MM.1S (cell line): Measurements from ENCODE around the gene C1QTNF6.

Experiments
- DNase-seq: peaks from one replicate; pipeline ENCODE4 v3.0.0-alpha.2; 2015
- H2AFZ ChIP-seq: fragments of 300-600 bp; sonication (generic); 2 replicates; pipeline ENCODE4 v1.6.0; 2016; ENCODE audit warnings: antibody characterized with exemption, low read length
- H3F3A ChIP-seq: fragments of 300-600 bp; sonication (generic); 2 replicates; pipeline ENCODE4 v1.6.1; 2016; ENCODE audit warnings: mild to moderate bottlenecking, antibody characterized with exemption, low read length, moderate library complexity, mixed read lengths; ENCODE audit not compliant: insufficient read depth
- H3K27ac ChIP-seq: fragments of 300-600 bp; sonication (generic); 2 replicates; pipeline ENCODE4 v1.5.1; 2016; ENCODE audit warnings: mild to moderate bottlenecking, low read length
- H3K27me3 ChIP-seq: fragments of 300-600 bp; sonication (generic); replicated peaks from 2 replicates; pipeline ENCODE4 v1.6.0; 2016; ENCODE audit warnings: low read length; ENCODE audit not compliant: insufficient read depth
- H3K36me3 ChIP-seq: fragments of 300-600 bp; sonication (generic); replicated peaks from 2 replicates; pipeline ENCODE4 v1.6.1; 2016; ENCODE audit warnings: mild to moderate bottlenecking, low read length, mixed read lengths; ENCODE audit not compliant: insufficient read depth
- H3K4me1 ChIP-seq: fragments of 300-600 bp; sonication (generic); 2 replicates; pipeline ENCODE4 v1.6.1; 2016; ENCODE audit warnings: low read length, mixed read lengths
- H3K4me2 ChIP-seq: fragments of 300-600 bp; sonication (generic); 2 replicates; pipeline ENCODE4 v1.6.0; 2016; ENCODE audit warnings: low read depth, low read length
- H3K4me3 ChIP-seq: fragments of 300-600 bp; sonication (generic); 2 replicates; pipeline ENCODE4 v1.5.1; 2016; ENCODE audit warnings: low read length, mixed read lengths
- H3K79me2 ChIP-seq: fragments of 300-600 bp; sonication (generic); 2 replicates; pipeline ENCODE4 v1.6.1; 2016; ENCODE audit warnings: mixed run types, low read length, mixed read lengths
- H3K9ac ChIP-seq: fragments of 300-600 bp; sonication (generic); 2 replicates; pipeline ENCODE4 v1.6.1; 2016; ENCODE audit warnings: low read length, mixed read lengths
- H3K9me2 ChIP-seq: fragments of 300-600 bp; sonication (generic); replicated peaks from 2 replicates; pipeline ENCODE4 v1.6.1; 2016; ENCODE audit warnings: mild to moderate bottlenecking, low read length, mixed read lengths; ENCODE audit not compliant: insufficient read depth
- H3K9me3 ChIP-seq: fragments of 300-600 bp; sonication (generic); replicated peaks from 2 replicates; pipeline ENCODE4 v1.6.1; 2016; ENCODE audit warnings: mild to moderate bottlenecking, low read length, mixed read lengths; ENCODE audit not compliant: insufficient read depth
- H4K20me1 ChIP-seq: fragments of 300-600 bp; sonication (generic); 2 replicates; pipeline ENCODE4 v1.6.1; 2016; ENCODE audit warnings: mild to moderate bottlenecking, low read length, moderate library complexity, mixed read lengths; ENCODE audit not compliant: insufficient read depth
- EZH2 ChIP-seq: fragments of 300-600 bp; sonication (generic); optimal IDR thresholded peaks from 2 replicates; pipeline ENCODE3; 2017; ENCODE audit warnings: low read depth, mild to moderate bottlenecking, antibody characterized with exemption, low read length, mixed read lengths
- EZH2phosphoT487 ChIP-seq: fragments of 300-600 bp; sonication (generic); IDR thresholded peaks from 2 replicates; pipeline ENCODE4 v1.6.1; 2018; ENCODE audit warnings: antibody characterized with exemption, low read length
- TF ChIP-seq, protein P1 (sequence below): fragments of 300-600 bp; sonication (generic); IDR thresholded peaks from 2 replicates; pipeline ENCODE4 v1.5.1; 2016; ENCODE audit warnings: antibody characterized with exemption, low read length, mixed read lengths

C1QTNF6 gene

DNA sequence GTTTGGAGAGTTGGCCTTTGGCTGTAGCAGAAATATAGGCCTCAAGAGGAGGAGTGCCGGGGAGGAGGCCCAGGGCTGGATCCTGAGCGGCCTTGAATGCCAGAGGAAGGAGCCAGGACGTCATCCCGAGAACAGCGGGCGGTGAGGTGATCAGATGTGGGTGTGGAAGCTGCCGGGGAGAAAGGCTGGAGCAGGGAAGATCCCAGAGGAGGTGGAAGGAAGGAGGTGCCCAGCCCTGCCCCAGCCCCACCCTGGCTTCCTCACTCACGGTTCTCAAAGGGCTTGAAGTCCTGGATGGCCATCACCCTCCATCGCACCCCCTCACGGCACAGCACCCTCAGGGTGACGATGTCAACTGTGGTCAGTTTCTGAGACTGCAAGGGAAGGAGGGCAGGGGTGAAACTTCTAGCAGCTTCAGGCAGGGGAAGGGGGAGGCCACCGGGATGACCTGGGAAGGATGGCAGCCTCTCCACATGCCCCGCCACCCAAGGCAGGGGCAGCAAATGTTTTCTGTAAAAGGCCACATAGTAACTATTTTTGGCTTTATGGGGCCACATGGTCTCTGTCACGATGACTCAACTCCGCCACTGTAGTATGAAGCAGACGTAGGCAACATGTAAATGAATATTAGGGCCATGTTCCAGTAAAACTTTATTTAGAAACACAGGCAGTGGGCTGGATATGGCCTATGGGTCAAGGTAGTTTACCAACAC is 49.0 kb downstream of the C1QTNF6 start:
- H3K4me3 ChIP-seq, result no peak overlapping the region
- H3K36me3 ChIP-seq, result no peaks in the 10 kb centered on the region
- no peaks in the 10 kb centered on the region for H4K20me1 ChIP-seq
- H3K9me2 ChIP-seq, result no peaks in the 10 kb centered on the region
- peaks cover 76% of the 10 kb centered on the region for H3K27me3 ChIP-seq
- no peak for DNase-seq
- H3K9me3 ChIP-seq, result no peaks in the 10 kb centered on the region
- H2AFZ ChIP-seq, result no peak overlapping the region
- H3K4me2 ChIP-seq, result no peak overlapping the region
- no peak overlapping the region for H3K9ac ChIP-seq
- H3K79me2 ChIP-seq, result no peaks in the 10 kb centered on the region
- H3F3A ChIP-seq, result no peaks in the 10 kb centered on the region; the same call in 1 of the 2 replicates
- no peak overlapping the region for H3K27ac ChIP-seq
- H3K4me1 ChIP-seq, result peaks cover 4% of the 10 kb centered on the region; the same call in 1 of the 2 replicates
- TF ChIP-seq EZH2, result no peak
- TF ChIP-seq, protein P1, sequence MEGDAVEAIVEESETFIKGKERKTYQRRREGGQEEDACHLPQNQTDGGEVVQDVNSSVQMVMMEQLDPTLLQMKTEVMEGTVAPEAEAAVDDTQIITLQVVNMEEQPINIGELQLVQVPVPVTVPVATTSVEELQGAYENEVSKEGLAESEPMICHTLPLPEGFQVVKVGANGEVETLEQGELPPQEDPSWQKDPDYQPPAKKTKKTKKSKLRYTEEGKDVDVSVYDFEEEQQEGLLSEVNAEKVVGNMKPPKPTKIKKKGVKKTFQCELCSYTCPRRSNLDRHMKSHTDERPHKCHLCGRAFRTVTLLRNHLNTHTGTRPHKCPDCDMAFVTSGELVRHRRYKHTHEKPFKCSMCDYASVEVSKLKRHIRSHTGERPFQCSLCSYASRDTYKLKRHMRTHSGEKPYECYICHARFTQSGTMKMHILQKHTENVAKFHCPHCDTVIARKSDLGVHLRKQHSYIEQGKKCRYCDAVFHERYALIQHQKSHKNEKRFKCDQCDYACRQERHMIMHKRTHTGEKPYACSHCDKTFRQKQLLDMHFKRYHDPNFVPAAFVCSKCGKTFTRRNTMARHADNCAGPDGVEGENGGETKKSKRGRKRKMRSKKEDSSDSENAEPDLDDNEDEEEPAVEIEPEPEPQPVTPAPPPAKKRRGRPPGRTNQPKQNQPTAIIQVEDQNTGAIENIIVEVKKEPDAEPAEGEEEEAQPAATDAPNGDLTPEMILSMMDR, result no peak
- TF ChIP-seq EZH2phosphoT487, result no peak

DNA sequence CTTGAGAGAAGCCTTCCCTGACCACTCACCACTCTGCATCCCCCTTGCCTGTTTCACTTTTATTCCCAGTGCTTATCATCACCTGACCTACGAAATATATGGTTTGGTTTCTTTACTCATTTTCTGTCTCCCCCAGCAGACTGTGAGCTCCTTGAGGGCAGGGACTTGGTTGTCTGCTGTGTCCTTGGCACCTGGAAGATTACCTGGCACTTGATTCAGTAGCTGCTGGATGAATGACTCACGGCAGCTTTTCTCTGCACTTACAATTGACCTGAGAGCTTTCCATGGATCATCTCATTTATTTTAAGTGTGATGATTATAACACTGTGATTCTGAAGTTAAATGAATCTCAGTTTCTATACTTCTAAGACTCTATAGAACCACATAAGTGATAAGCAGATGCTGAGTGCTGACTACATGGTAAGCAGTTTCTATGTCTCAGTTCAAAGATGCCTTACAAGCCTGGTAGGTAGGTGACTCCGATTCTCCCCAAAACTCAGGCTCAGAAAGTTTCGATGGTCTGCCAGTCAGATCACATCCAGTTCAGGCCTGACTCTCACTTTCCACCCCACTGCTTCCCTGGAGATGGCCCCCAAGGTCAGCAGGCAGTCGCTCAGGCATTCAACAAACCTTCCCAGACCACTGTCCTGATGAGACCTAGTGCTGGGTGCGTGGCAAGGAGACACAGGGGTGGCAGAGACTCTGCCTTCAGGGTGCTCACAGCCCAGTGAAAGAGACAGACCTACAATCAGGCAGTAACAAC is 50.0 kb downstream of the C1QTNF6 start:
- peak; percentile 32 for DNase-seq
- Histone ChIP-seq H3K9ac (no peak overlapping the region), H3K4me1 (peaks cover 4% of the 10 kb centered on the region; the same call in 1 of the 2 replicates), H3K27me3 (peaks cover 74% of the 10 kb centered on the region), H3K9me3 (no peaks in the 10 kb centered on the region), H3K79me2 (no peaks in the 10 kb centered on the region), H3K4me2 (no peak overlapping the region), H3K27ac (no peak overlapping the region), H3F3A (no peaks in the 10 kb centered on the region; the same call in 1 of the 2 replicates), H3K9me2 (no peaks in the 10 kb centered on the region), H4K20me1 (no peaks in the 10 kb centered on the region), H3K36me3 (no peaks in the 10 kb centered on the region), H2AFZ (no peak overlapping the region), H3K4me3 (no peak overlapping the region)
- TF ChIP-seq EZH2phosphoT487 (no peak), EZH2 (no peak)
- TF ChIP-seq, protein P1, result no peak

DNA sequence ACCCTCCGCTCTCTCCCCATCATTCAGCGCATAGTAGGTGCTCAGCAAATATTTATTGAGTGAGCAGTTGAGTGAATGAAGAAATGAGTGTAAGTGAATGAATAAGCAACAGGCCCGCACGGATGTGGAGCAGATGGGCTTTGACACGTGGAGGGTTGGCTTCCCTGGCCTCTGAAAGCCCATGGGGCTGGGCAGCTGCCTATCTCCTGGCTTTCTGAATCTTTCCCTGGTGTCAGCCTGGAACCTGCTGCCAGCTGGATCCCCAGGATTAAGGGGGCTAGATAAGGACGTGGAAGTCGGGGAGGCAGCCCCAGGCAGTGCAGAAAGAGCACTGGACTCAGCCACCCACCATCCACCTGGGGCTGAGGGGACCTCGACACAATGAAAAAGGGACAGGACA is 50.9 kb downstream of the C1QTNF6 start:
- Histone ChIP-seq H3K36me3 (no peaks in the 10 kb centered on the region), H3K4me3 (no peak overlapping the region), H3K4me1 (peaks cover 4% of the 10 kb centered on the region; the same call in 1 of the 2 replicates), H3K9me3 (no peaks in the 10 kb centered on the region), H3K9ac (no peak overlapping the region), H3K9me2 (no peaks in the 10 kb centered on the region), H3K27ac (no peak overlapping the region), H2AFZ (no peak overlapping the region), H4K20me1 (no peaks in the 10 kb centered on the region), H3K27me3 (peaks cover 74% of the 10 kb centered on the region), H3F3A (no peaks in the 10 kb centered on the region; the same call in 1 of the 2 replicates), H3K4me2 (no peak overlapping the region), H3K79me2 (no peaks in the 10 kb centered on the region)
- no peak for DNase-seq
- TF ChIP-seq EZH2phosphoT487, result no peak
- no peak for TF ChIP-seq EZH2
- TF ChIP-seq, protein P1, result no peak
